Pancreas (tissue), 10 donors: ENCODE data around the gene FRMD4A. TPM values are rescaled to one million over a fixed set of nuclear protein-coding genes. Genes with fewer than 3 reads are reported as not detected.

Source experiments
- ATAC-seq, 4 donors: fragments of 200-7000 bp; cut with Tn5 transposase; one replicate each; pipeline versions ENCODE4 v1.8.0 to v1.9.1; 2020; ENCODE audit warnings: mild to moderate bottlenecking in 4 of 4, moderate library complexity in 4 of 4
- DNase-seq, 6 donors: peaks; one replicate each; pipeline ENCODE4 v3.0.0-alpha.2; 2020
- FAIRE-seq: peaks from 2 replicates; lab custom pipeline; 2012; peaks lifted over from hg19 to GRCh38; lab: Jason Lieb, UNC
- H3K27ac ChIP-seq, 4 donors: fragments of 200-600 bp; sonication (generic); 1 replicate in 3 of 4; 2 replicates in 1 of 4; pipeline versions ENCODE4 v1.5.0 to v1.8.0; 2020
- H3K27me3 ChIP-seq, 4 donors: fragments of 200-600 bp; one replicate each; pipeline ENCODE4 v1.8.0; 2021
- H3K36me3 ChIP-seq, 3 donors: fragments of 200-600 bp; sonication (generic) in 1 of 3; one replicate each; pipeline versions ENCODE4 v1.5.0 to v1.8.0; 2020 to 2021
- H3K4me1 ChIP-seq, 3 donors: fragments of 200-600 bp; one replicate each; pipeline ENCODE4 v1.8.0; 2021
- H3K4me3 ChIP-seq, 4 donors: fragments of 200-600 bp; sonication (generic) in 2 of 4; one replicate each; pipeline versions ENCODE4 v1.5.0 to v1.8.0; 2020 to 2021
- H3K9me3 ChIP-seq, 4 donors: fragments of 200-600 bp; one replicate each; pipeline ENCODE4 v1.8.0; 2021
- CTCF ChIP-seq, 4 donors: fragments of 200-600 bp; sonication (generic) in 3 of 4; IDR thresholded peaks; one replicate each; pipeline versions ENCODE4 v1.5.0 to v1.8.0; 2021; ENCODE audit warnings: antibody characterized with exemption in 4 of 4
- WGBS, 2 donors: extraction: QIAGEN DNeasy Blood & Tissue Kit; methylation state at CpG; one replicate each; pipeline ENCODE4 v1.1.7; 2013; 5-methylcytosine and 5-hydroxymethylcytosine counted together
- intact Hi-C, 3 donors: fragments of 100-400 bp; cut with DNase I; formaldehyde crosslinking; loops; one replicate each; pipeline versions ENCODE4 v1.11.1 to v1.14.2; 2022
- polyA plus RNA-seq, 2 donors: library from polyadenylated mRNA; stranded (reverse); fragments of 200-250 nt; gene quantifications; one replicate each; pipeline ENCODE4 v1.2.3, GENCODE V29; 2013
- total RNA-seq, 6 donors: library from RNA; stranded (reverse); fragmentation: NEBNext Ultra II Directional in 4 of 6; extraction: Animal tissue kit (Norgen Biotek cat#: 25700) in 4 of 6; gene quantifications; one replicate each; pipeline versions ENCODE4 v1.2.1 to v1.2.4, GENCODE V29; 2021 to 2023
- donor health status: healthy with polysubstance abuse.
- donor health status: DM: no; HTN: no; CAD: no; lungs with moderate emphysema.
- donor health status: DM: no; HTN: no; CAD: no.
- donor health status: control.
- donor health status: control.
- donor health status: Bipolar disorder and iron deficiency.
- donor health status: DM: yes; HTN: yes; CAD: no.
- donor health status: DM: no; HTN: no; CAD: no.
- donor health status: DM: no; HTN: no; CAD: no.
- donor health status: DM: yes; HTN: yes; CAD: no.

FRMD4A gene
- total and polyA plus RNA-seq, 8 donors, result 13.5 to 27.5 (median 18.7) TPM

GRCh38 chr10:14182781-14183180 is 147.9 kb downstream of the FRMD4A start:
- TF ChIP-seq CTCF (IDR thresholded peaks at IDR 0.05), result no peak
- H3K36me3 ChIP-seq, result no peaks in the 10 kb centered on the region
- FAIRE-seq (no peak), DNase-seq (no peak), ATAC-seq (no peak)
- intact Hi-C loops, result no loop called here
- H3K9me3 ChIP-seq, result no peaks in the 10 kb centered on the region
- no peaks in the 10 kb centered on the region for H3K4me1 ChIP-seq
- H3K27ac ChIP-seq, result no peak overlapping the region
- no peak overlapping the region for H3K4me3 ChIP-seq
- no peaks in the 10 kb centered on the region for H3K27me3 ChIP-seq
- 65 to 68% methylated on average over 4 of the region's 4 CpGs for WGBS, 2 donors

GRCh38 chr10:14181567-14181936 is 149.2 kb downstream of the FRMD4A start:
- no peaks in the 10 kb centered on the region for H3K9me3 ChIP-seq
- ATAC-seq (no peak), DNase-seq (no peak), FAIRE-seq (no peak)
- no peak overlapping the region for H3K4me3 ChIP-seq
- H3K36me3 ChIP-seq, result no peaks in the 10 kb centered on the region
- no peaks in the 10 kb centered on the region for H3K4me1 ChIP-seq
- H3K27me3 ChIP-seq, result no peaks in the 10 kb centered on the region
- no peak overlapping the region for H3K27ac ChIP-seq
- 90 to 94% methylated on average over 3 of the region's 3 CpGs for WGBS, 2 donors
- intact Hi-C loops, result no loop called here
- TF ChIP-seq CTCF (IDR thresholded peaks at IDR 0.05), result no peak

GRCh38 chr10:14180911-14181566 is 149.7 kb downstream of the FRMD4A start:
- Histone ChIP-seq H3K36me3 (no peaks in the 10 kb centered on the region), H3K4me1 (no peaks in the 10 kb centered on the region), H3K4me3 (no peak overlapping the region), H3K27ac (no peak overlapping the region), H3K9me3 (no peaks in the 10 kb centered on the region), H3K27me3 (no peaks in the 10 kb centered on the region)
- no peak for TF ChIP-seq CTCF (IDR thresholded peaks at IDR 0.05)
- WGBS, 2 donors, result 70 to 72% methylated on average over 13 of the region's 13 CpGs
- intact Hi-C loops, result no loop called here
- DNase-seq (no peak), ATAC-seq (no peak), FAIRE-seq (no peak)

- DNase-seq (no peak), ATAC-seq (no peak), FAIRE-seq (no peak)
- H3K4me3 ChIP-seq, result no peak overlapping the region
- 39 to 45% methylated on average over 2 of the region's 2 CpGs for WGBS, 2 donors
- TF ChIP-seq CTCF (IDR thresholded peaks at IDR 0.05), result no peak
- intact Hi-C loops, result no loop called here
- no peaks in the 10 kb centered on the region for H3K4me1 ChIP-seq
- no peak overlapping the region for H3K27ac ChIP-seq
- no peaks in the 10 kb centered on the region for H3K9me3 ChIP-seq
- no peaks in the 10 kb centered on the region for H3K27me3 ChIP-seq
- no peaks in the 10 kb centered on the region for H3K36me3 ChIP-seq
Measured at GRCh38 chr10:14179251-14179650, 151.5 kb downstream of the FRMD4A start.
